Measurements from ENCODE around the gene SASH1. TPM values are rescaled to one million over a fixed set of nuclear protein-coding genes. Genes with fewer than 3 reads are reported as not detected.

Gene SASH1
- total RNA-seq, 1 experiment from 2014 or later, result 6.6 TPM

DNA sequence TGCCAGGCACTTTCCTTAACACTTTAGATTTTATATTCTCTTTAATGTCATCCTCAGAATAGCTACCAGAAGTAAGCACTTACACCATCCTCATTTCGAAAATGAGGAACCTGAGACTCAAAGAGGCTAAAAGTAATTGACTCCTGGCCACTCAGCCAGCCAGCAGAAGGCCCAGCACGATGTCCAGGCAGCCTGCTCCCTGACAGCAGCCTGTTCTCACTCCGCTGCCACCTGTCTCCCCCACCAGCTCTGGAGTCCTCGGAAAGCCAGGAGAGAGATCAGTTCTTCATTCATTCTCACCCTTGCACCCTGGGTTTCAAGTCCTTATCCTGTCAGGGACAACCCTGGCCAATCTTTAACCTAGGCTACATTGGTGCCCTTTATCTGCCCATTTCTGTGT is 174.0 kb downstream of the SASH1 start:
- in situ Hi-C loops (cut with HindIII; ENCODE audit: low pct_unique_long_range_greater_than_20kb, low sequenced_read_pairs), result no loop called here
- DNase-seq (ENCODE audit: low read depth, low spot score), result no peak
- no peaks in the 10 kb centered on the region for H3K36me3 ChIP-seq (ENCODE audit: control insufficient read depth, insufficient read depth, low read length)
- no peak overlapping the region for H3K4me3 ChIP-seq (ENCODE audit: low read depth in 2 of 2, low read length in 2 of 2)
- ATAC-seq, result no peak
- no peaks in the 10 kb centered on the region for H3K9me3 ChIP-seq (ENCODE audit: control insufficient read depth, insufficient read depth, low read depth, low read length)
- intact Hi-C loops (cut with micrococcal nuclease; ENCODE audit: unreplicated experiment), result no loop called here
- BruUV-seq (replicated peaks), result no TSS peak
- no peaks in the 10 kb centered on the region for H3K4me1 ChIP-seq (ENCODE audit: control insufficient read depth, insufficient read depth, low read length)
- H3K27ac ChIP-seq (ENCODE audit: low read length), result no peak overlapping the region
- ChIA-PET CTCF (no interaction called here), POLR2A (no interaction called here)
- H3K27me3 ChIP-seq (ENCODE audit: control insufficient read depth, insufficient read depth, low read length), result no peaks in the 10 kb centered on the region
- TF ChIP-seq POLR2AphosphoS5 (IDR thresholded peaks at IDR 0.05; ENCODE audit: low read depth, low read length), result no peak
- TF ChIP-seq TCF7L2 (IDR thresholded peaks at IDR 0.05; ENCODE audit: low read depth, low read length), result no peak
- TF ChIP-seq, protein P1, sequence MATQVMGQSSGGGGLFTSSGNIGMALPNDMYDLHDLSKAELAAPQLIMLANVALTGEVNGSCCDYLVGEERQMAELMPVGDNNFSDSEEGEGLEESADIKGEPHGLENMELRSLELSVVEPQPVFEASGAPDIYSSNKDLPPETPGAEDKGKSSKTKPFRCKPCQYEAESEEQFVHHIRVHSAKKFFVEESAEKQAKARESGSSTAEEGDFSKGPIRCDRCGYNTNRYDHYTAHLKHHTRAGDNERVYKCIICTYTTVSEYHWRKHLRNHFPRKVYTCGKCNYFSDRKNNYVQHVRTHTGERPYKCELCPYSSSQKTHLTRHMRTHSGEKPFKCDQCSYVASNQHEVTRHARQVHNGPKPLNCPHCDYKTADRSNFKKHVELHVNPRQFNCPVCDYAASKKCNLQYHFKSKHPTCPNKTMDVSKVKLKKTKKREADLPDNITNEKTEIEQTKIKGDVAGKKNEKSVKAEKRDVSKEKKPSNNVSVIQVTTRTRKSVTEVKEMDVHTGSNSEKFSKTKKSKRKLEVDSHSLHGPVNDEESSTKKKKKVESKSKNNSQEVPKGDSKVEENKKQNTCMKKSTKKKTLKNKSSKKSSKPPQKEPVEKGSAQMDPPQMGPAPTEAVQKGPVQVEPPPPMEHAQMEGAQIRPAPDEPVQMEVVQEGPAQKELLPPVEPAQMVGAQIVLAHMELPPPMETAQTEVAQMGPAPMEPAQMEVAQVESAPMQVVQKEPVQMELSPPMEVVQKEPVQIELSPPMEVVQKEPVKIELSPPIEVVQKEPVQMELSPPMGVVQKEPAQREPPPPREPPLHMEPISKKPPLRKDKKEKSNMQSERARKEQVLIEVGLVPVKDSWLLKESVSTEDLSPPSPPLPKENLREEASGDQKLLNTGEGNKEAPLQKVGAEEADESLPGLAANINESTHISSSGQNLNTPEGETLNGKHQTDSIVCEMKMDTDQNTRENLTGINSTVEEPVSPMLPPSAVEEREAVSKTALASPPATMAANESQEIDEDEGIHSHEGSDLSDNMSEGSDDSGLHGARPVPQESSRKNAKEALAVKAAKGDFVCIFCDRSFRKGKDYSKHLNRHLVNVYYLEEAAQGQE (IDR thresholded peaks at IDR 0.05; ENCODE audit: insufficient read depth in 1 of 2, low read depth in 2 of 2, low read length in 1 of 2), result no peak
- TF ChIP-seq, protein P2, sequence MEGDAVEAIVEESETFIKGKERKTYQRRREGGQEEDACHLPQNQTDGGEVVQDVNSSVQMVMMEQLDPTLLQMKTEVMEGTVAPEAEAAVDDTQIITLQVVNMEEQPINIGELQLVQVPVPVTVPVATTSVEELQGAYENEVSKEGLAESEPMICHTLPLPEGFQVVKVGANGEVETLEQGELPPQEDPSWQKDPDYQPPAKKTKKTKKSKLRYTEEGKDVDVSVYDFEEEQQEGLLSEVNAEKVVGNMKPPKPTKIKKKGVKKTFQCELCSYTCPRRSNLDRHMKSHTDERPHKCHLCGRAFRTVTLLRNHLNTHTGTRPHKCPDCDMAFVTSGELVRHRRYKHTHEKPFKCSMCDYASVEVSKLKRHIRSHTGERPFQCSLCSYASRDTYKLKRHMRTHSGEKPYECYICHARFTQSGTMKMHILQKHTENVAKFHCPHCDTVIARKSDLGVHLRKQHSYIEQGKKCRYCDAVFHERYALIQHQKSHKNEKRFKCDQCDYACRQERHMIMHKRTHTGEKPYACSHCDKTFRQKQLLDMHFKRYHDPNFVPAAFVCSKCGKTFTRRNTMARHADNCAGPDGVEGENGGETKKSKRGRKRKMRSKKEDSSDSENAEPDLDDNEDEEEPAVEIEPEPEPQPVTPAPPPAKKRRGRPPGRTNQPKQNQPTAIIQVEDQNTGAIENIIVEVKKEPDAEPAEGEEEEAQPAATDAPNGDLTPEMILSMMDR (IDR thresholded peaks at IDR 0.05), result no peak
- TF ChIP-seq SIN3A (IDR thresholded peaks at IDR 0.05; ENCODE audit: borderline replicate concordance, insufficient read depth, low read depth, low read length), result no peak

DNA sequence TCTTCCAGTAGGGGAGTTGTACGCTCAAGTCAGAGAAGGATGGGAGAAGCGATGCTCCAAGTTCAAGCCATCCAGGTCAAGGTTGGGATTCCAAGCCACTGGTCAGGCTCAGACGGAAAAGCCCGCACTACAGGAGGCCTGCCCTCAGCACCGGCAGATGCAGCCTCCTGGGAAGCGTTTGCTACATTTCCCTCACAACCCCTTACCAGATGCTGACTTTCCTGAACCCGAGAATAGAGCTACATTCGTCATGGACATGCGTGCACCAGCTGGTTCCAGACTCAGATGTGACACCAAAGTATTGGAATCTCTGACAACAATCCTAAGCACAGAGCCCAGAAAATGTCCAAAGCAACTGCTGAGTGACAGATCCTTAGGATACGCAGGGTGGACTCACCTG is 174.8 kb downstream of the SASH1 start:
- ATAC-seq (no peak), DNase-seq (ENCODE audit: low read depth, low spot score) (no peak)
- Histone ChIP-seq H3K36me3 (ENCODE audit: control insufficient read depth, insufficient read depth, low read length) (no peaks in the 10 kb centered on the region), H3K9me3 (ENCODE audit: control insufficient read depth, insufficient read depth, low read depth, low read length) (no peaks in the 10 kb centered on the region), H3K27ac (ENCODE audit: low read length) (no peak overlapping the region), H3K27me3 (ENCODE audit: control insufficient read depth, insufficient read depth, low read length) (no peaks in the 10 kb centered on the region), H3K4me3 (ENCODE audit: low read depth in 2 of 2, low read length in 2 of 2) (no peak overlapping the region), H3K4me1 (ENCODE audit: control insufficient read depth, insufficient read depth, low read length) (no peaks in the 10 kb centered on the region)
- ChIA-PET CTCF (no interaction called here), POLR2A (no interaction called here)
- in situ Hi-C loops (cut with HindIII; ENCODE audit: low pct_unique_long_range_greater_than_20kb, low sequenced_read_pairs) (no loop called here), intact Hi-C loops (cut with micrococcal nuclease; ENCODE audit: unreplicated experiment) (no loop called here)
- no peak for TF ChIP-seq SIN3A (IDR thresholded peaks at IDR 0.05; ENCODE audit: borderline replicate concordance, insufficient read depth, low read depth, low read length)
- TF ChIP-seq POLR2AphosphoS5 (IDR thresholded peaks at IDR 0.05; ENCODE audit: low read depth, low read length), result no peak
- TF ChIP-seq, protein P2 (IDR thresholded peaks at IDR 0.05), result no peak
- no peak for TF ChIP-seq TCF7L2 (IDR thresholded peaks at IDR 0.05; ENCODE audit: low read depth, low read length)
- TF ChIP-seq, protein P1 (IDR thresholded peaks at IDR 0.05; ENCODE audit: insufficient read depth in 1 of 2, low read depth in 2 of 2, low read length in 1 of 2), result no peak
- BruUV-seq (replicated peaks), result no TSS peak
